Uterus (tissue), 2 donors: ENCODE results near the gene IGF1R.

Source experiments
- CTCF ChIP-seq, 4 experiments: fragments of 200-600 bp in 2 of 4; fragments of 450-650 bp in 2 of 4; sonication (generic) in 2 of 4; IDR thresholded peaks; one replicate each; pipeline ENCODE4 v1.5.1; 2016 to 2019; ENCODE audit warnings: antibody characterized with exemption in 4 of 4, mild to moderate bottlenecking in 2 of 4, moderate library complexity in 1 of 4
- POLR2A ChIP-seq, 2 donors: fragments of 450-650 bp; IDR thresholded peaks; one replicate each; pipeline ENCODE4 v1.6.1; 2016; ENCODE audit warnings: antibody characterized with exemption in 2 of 2, mild to moderate bottlenecking in 1 of 2, moderate library complexity in 1 of 2

- TF ChIP-seq CTCF (IDR thresholded peaks at IDR 0.05) (no peak), POLR2A (IDR thresholded peaks at IDR 0.05) (no peak)
These were observed 225.3 kb downstream of the IGF1R start for GRCh38 chr15:98873441-98874218.
